Activated naive CD8-positive, alpha-beta T cell treated with anti-CD3 and anti-CD28 coated beads, Interleukin-2, amount 10 ng/mL, durations not matched to agents 7 days and 5 days (primary cell): ENCODE data around the gene MIPEP. TPM values are rescaled to one million over a fixed set of nuclear protein-coding genes. Genes with fewer than 3 reads are reported as not detected.
"Not testable (repeated sequence)": the region's sequence is repeated elsewhere in the genome, so short reads cannot be mapped to it uniquely, and the experiment has no call there.

Experiments
- ATAC-seq: fragments of 150-1000 bp; cut with Tn5 transposase; one replicate; pipeline ENCODE4 v1.10.0; 2021; ENCODE audit warnings: low read depth, moderate library complexity
- POLR2A ChIA-PET: fragments of 350-600 bp; sonication (Branson Sonifier 250); formaldehyde crosslinking; loops from one replicate; lab custom pipeline; 2021; ENCODE audit warnings: antibody characterized with exemption; lab: Charles Lee
- DNase-seq: peaks from one replicate; pipeline ENCODE4 v3.0.0; 2021
- H3K27ac Mint-ChIP-seq: one replicate; pipeline ENCODE4 v1.8.0; 2022; ENCODE audit warnings: mild to moderate bottlenecking, mixed read lengths
- H3K27me3 Mint-ChIP-seq: one replicate; pipeline ENCODE4 v1.8.0; 2022; ENCODE audit warnings: mild to moderate bottlenecking, moderate library complexity, mixed read lengths
- H3K36me3 Mint-ChIP-seq: one replicate; pipeline ENCODE4 v1.8.0; 2021; ENCODE audit warnings: mild to moderate bottlenecking, mixed read lengths
- H3K4me1 Mint-ChIP-seq: one replicate; pipeline ENCODE4 v1.8.0; 2021; ENCODE audit warnings: mixed read lengths
- H3K4me3 Mint-ChIP-seq: one replicate; pipeline ENCODE4 v1.8.0; 2022; ENCODE audit warnings: mild to moderate bottlenecking, moderate library complexity, mixed read lengths
- H3K9me3 Mint-ChIP-seq: one replicate; pipeline ENCODE4 v1.8.0; 2021; ENCODE audit warnings: mixed read lengths
- total RNA-seq, 2 experiments: library from RNA; stranded (reverse); gene quantifications; one replicate each; pipeline ENCODE4 v1.2.3, GENCODE V29; 2021

The MIPEP gene
- total RNA-seq, 2 experiments from 2014 or later, result 7.1 to 9.4 TPM

DNA sequence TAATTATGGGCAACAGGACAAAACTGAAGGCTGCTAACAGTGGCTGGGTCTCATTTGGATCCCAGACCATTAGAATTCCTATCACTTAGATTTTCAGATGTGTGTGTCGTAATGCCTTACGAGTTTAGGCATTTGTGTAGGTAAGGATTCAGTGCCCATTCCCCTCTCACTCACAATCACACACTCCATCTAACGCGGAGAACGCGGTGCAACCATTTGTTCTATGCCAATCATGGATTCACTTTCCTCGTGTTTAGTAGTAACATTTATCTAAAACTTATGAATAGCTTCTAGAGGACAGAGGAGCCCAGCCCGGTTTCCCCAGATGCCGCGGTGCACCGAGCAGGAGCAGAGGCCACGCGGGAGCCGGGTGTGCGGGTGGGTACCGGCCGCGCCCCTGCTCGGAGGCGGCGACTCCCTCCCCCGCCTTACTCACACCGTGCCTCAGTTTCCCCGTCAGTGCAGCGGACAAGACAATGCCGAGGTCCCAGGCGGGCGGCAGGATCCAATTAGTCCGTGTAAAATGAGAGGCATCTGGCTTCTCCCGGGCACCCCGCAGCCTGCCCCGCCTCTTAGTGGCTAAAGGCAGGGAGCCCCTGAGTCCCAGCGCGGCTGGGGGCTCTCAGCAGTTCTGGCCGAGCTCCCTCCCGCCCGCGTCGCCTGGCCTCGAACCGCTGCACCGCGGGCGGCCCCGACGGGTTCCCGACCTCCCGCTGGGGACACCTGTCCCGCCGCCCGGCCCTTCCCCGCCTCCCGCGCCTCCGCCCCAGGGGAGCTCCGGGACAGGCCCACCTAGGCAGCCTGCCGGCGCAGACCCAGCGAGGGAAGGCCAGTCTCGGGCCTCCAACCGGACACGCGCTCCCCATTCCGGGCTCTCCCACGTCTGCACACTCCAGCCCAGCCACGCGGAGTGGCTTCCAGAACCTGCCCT, 14.0 kb upstream of the MIPEP start:
- no peak overlapping the region for H3K27ac Mint-ChIP-seq
- H3K9me3 Mint-ChIP-seq, result no peaks in the 10 kb centered on the region
- DNase-seq (peak; percentile 33), ATAC-seq (no peak)
- no peaks in the 10 kb centered on the region for H3K36me3 Mint-ChIP-seq
- peaks cover 53% of the 10 kb centered on the region for H3K27me3 Mint-ChIP-seq
- peaks cover 8% of the 10 kb centered on the region for H3K4me1 Mint-ChIP-seq
- no peak overlapping the region for H3K4me3 Mint-ChIP-seq
- POLR2A ChIA-PET, result no interaction called here

- Mint-ChIP-seq H3K36me3 (no peaks in the 10 kb centered on the region), H3K9me3 (no peaks in the 10 kb centered on the region), H3K4me1 (peaks cover 8% of the 10 kb centered on the region), H3K4me3 (no peak overlapping the region), H3K27me3 (peaks cover 46% of the 10 kb centered on the region), H3K27ac (no peak overlapping the region)
- ATAC-seq, result no peak
- POLR2A ChIA-PET, result no interaction called here
- DNase-seq, result no peak
Measured at GRCh38 chr13:23901365-23901764, 12.2 kb upstream of the MIPEP start.

DNA sequence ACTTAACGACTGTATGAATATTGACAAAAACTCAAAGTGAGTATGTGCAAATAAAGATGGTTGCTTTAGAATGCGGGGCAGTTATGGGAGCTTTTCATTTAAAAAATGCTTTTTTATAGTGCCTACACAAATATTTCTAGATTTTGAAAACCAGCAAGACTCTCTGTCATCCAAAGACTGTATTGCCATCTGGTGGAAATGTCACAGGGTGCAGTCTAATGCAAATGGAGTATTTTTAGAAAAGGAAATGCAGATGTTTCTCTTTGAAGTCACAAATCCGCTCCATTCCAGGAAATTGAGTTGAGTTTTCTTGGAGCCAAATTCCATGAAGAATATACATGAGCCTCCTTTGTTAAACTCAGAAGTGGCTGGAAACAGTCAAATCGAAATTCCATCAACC, 10.4 kb upstream of the MIPEP start:
- POLR2A ChIA-PET, result no interaction called here
- peak; percentile 63 for ATAC-seq
- Mint-ChIP-seq H3K27me3 (peaks cover 35% of the 10 kb centered on the region), H3K4me1 (peaks cover 8% of the 10 kb centered on the region), H3K4me3 (no peak overlapping the region), H3K36me3 (no peaks in the 10 kb centered on the region), H3K27ac (no peak overlapping the region), H3K9me3 (no peaks in the 10 kb centered on the region)
- DNase-seq, result no peak

GRCh38 chr13:23898101-23898500, 8.9 kb upstream of the MIPEP start:
- Mint-ChIP-seq H3K27ac (no peak overlapping the region), H3K9me3 (no peaks in the 10 kb centered on the region), H3K4me3 (no peak overlapping the region), H3K36me3 (no peaks in the 10 kb centered on the region), H3K4me1 (peaks cover 8% of the 10 kb centered on the region), H3K27me3 (peaks cover 25% of the 10 kb centered on the region)
- DNase-seq (no peak), ATAC-seq (no peak)
- POLR2A ChIA-PET, result no interaction called here

GRCh38 chr13:23897452-23897919, 8.3 kb upstream of the MIPEP start, which contains the start of gene C1QTNF9B:
Gene C1QTNF9B, minus strand, starts transcription at chr13:23897502.
- H3K9me3 Mint-ChIP-seq, H3K36me3 Mint-ChIP-seq, H3K4me3 Mint-ChIP-seq, ATAC-seq, H3K27ac Mint-ChIP-seq, DNase-seq, H3K4me1 Mint-ChIP-seq, POLR2A ChIA-PET: not testable (repeated sequence)
- peaks cover 21% of the 10 kb centered on the region for H3K27me3 Mint-ChIP-seq

DNA sequence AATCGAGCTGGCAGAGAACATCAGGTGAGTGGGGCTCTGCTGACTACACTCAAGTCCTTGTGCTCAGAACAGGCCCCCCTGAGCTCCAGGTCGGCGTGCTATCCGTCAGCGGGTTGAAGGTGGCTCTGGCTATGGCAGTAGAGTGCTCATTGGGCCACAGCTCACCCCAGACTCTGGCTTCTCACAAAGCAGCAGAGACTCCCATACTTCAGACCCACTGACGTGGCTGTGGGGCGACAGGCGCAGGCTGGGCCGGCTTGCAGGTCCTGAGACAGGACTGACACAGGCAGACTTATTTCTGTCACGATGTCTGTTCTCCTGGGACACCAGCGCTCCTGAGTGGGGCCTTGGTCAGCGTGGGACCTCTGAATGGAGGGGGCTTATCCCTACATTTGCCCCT, 5.5 kb upstream of the MIPEP start:
- H3K36me3 Mint-ChIP-seq, H3K4me1 Mint-ChIP-seq, H3K9me3 Mint-ChIP-seq, ATAC-seq, H3K27me3 Mint-ChIP-seq, H3K4me3 Mint-ChIP-seq, H3K27ac Mint-ChIP-seq, DNase-seq, POLR2A ChIA-PET: not testable (repeated sequence)

DNA sequence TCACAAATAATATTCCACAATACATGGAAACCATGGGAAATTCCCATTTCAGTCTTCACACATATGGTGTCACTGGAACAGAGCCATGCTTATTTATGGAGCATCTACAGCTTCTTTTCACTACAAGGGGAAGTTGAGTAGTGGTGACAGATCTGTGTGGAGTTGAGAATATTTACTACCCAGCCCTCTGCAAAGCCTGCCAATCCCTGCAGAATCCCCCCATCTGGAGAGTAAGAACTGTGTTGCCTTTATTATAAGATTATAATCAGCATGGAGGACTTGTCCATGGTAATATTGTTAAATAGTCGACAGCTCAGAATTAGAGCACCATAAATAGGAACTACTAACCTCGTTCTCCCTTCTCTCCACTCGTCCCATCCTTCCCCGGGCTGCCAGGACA, 4.6 kb upstream of the MIPEP start:
- H3K27ac Mint-ChIP-seq, H3K36me3 Mint-ChIP-seq, DNase-seq, POLR2A ChIA-PET, H3K4me3 Mint-ChIP-seq, ATAC-seq, H3K9me3 Mint-ChIP-seq, H3K27me3 Mint-ChIP-seq, H3K4me1 Mint-ChIP-seq: not testable (repeated sequence)

DNA sequence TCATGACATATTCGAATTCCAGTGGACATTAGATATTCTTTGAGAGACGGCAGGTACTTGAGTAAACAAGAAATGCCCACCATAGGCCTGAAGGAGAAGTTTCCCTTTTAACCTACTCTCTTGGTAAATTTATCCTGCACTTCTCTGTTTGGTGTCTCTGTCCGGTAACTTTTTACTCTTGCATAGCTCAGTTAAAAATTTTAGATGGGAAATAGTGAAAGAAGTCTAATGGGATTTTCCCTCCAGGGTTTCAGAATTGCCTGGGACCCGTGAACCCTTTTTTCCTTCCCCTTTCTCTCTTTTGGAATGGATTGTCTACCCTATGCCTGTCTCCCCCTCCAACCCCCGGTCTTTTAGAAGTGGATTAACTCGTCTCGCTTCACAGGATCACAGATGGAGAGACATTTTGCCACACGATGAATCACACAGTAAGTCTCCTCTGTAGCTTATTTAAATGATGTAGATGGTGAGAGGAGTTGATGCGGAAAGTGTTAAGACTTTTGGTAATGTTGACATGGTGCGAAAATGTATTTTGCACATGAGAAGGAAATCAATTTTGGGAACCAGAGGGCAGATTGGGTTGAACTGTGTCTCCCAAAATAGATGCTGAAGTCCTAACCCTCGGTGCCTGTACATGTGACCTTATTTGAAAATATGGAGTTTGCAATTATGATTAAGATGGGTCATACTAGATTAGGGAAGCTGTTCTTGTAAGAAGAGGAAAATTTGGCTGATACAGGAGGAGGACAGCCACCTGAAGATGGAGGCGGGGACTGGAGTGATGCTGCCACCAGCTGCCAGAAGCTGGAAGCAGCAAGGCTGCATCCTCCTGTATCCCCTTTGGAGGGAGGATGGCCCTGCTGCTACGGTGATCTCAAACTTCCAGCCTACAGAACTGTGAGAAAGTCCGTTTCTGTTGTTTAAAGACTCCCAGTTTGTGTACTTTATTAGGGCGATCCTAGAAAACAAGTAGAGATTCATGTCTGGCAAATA, 711 bp upstream of the MIPEP start:
- peaks cover 2% of the 10 kb centered on the region for H3K27me3 Mint-ChIP-seq
- peak overlapping the region; percentile 92 for H3K4me3 Mint-ChIP-seq
- peak overlapping the region; percentile 78 for H3K27ac Mint-ChIP-seq
- H3K4me1 Mint-ChIP-seq, result peaks cover 16% of the 10 kb centered on the region
- DNase-seq, result no peak
- no peaks in the 10 kb centered on the region for H3K9me3 Mint-ChIP-seq
- ATAC-seq, result no peak
- peaks cover 2% of the 10 kb centered on the region for H3K36me3 Mint-ChIP-seq
- POLR2A ChIA-PET, result no interaction called here

GRCh38 chr13:23884361-23884760, 4.8 kb downstream of the MIPEP start:
- H3K9me3 Mint-ChIP-seq, H3K4me1 Mint-ChIP-seq, H3K27me3 Mint-ChIP-seq, H3K27ac Mint-ChIP-seq, H3K4me3 Mint-ChIP-seq, ATAC-seq, DNase-seq, H3K36me3 Mint-ChIP-seq, POLR2A ChIA-PET: not testable (repeated sequence)

- no peaks in the 10 kb centered on the region for H3K27me3 Mint-ChIP-seq
- DNase-seq, result no peak
- no peak overlapping the region for H3K27ac Mint-ChIP-seq
- H3K4me1 Mint-ChIP-seq, result peaks cover 7% of the 10 kb centered on the region
- H3K9me3 Mint-ChIP-seq, result no peaks in the 10 kb centered on the region
- H3K36me3 Mint-ChIP-seq, result peaks cover 4% of the 10 kb centered on the region
- no peak for ATAC-seq
- POLR2A ChIA-PET, result no interaction called here
- H3K4me3 Mint-ChIP-seq, result no peak overlapping the region
Measured at GRCh38 chr13:23883255-23883654, 5.9 kb downstream of the MIPEP start.

- H3K27ac Mint-ChIP-seq, POLR2A ChIA-PET, H3K4me1 Mint-ChIP-seq, H3K36me3 Mint-ChIP-seq, H3K27me3 Mint-ChIP-seq, ATAC-seq, H3K4me3 Mint-ChIP-seq, H3K9me3 Mint-ChIP-seq, DNase-seq: not testable (repeated sequence)
Measured at GRCh38 chr13:23881402-23881800, 7.8 kb downstream of the MIPEP start.

DNA sequence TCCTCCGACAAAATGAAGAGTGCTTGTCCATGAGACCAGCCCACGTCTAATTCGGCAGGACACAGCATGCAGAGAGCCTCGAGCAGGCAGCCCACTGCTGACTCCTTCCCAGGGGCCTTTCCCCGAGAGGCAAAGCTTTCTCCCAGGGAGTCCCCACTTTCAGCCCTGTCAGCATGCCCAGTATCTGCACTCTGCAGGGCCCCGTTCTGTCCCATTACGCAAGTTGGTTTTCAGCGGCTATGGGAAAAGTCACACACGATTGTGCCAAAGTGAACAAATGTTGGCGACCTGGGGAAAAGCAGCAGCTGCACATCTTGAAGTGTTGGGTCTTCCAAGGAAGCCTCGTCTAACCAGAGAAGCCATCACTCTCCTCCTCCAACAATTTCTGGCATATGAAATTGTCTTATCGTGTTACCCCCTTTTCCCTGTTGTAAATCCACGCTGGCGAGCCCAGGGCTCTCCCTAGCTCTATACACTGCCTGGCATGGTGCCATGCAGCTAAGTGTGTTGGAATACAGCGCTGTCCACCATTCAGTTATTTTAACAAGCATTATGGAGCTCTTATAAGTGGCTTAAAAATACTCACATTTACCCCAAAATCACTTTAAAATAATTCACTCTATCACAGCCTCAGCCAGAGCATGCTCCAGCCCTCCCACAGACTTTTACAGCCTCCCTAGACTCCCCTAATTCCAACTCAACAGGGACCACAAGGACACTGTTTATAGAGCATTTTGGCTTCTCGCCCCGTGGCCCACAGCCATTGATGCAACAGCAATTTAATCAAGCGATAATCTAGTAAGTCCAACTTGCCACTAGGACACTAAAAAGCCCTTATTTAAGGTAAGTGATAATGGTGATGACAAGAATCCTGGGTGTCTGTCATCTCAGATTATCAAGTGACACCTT, 8.5 kb downstream of the MIPEP start:
- POLR2A ChIA-PET, H3K9me3 Mint-ChIP-seq, ATAC-seq, H3K36me3 Mint-ChIP-seq, DNase-seq, H3K4me1 Mint-ChIP-seq, H3K27me3 Mint-ChIP-seq, H3K4me3 Mint-ChIP-seq, H3K27ac Mint-ChIP-seq: not testable (repeated sequence)
